B cell (primary cell): ENCODE measurements around the gene REL.

Experiments
- CTCF ChIP-seq: fragments of 200-600 bp; IDR thresholded peaks from one replicate; pipeline ENCODE4 v1.8.0; 2022; ENCODE audit warnings: antibody characterized with exemption, mild to moderate bottlenecking
- EZH2 ChIP-seq: IDR thresholded peaks from 2 replicates; pipeline ENCODE4 v1.6.1; 2012; ENCODE audit warnings: borderline replicate concordance, low read depth, mild to moderate bottlenecking, moderate library complexity, low read length; ENCODE audit not compliant: insufficient read depth, poor library complexity, severe bottlenecking

- TF ChIP-seq CTCF: no peak
- no peak for TF ChIP-seq EZH2
Observed at GRCh38 chr2:60898567-60898966, 17.2 kb downstream of the REL start.
